K562 (cell line): ENCODE measurements around the gene TRIM33. TPM values are rescaled to one million over a fixed set of nuclear protein-coding genes. Genes with fewer than 3 reads are reported as not detected.
A peak's percentile ranks its signal among the peaks of the same experiment; 100 is the strongest.

Experiments
- BRD9 ChIP-seq: fragments of 450-650 bp; IDR thresholded peaks from 2 replicates; pipeline ENCODE4 v1.6.1; 2018; ENCODE audit warnings: low read depth; ENCODE audit not compliant: partially characterized antibody
- C11orf30 ChIP-seq: fragments of 450-650 bp; IDR thresholded peaks from 2 replicates; pipeline ENCODE4 v1.6.1; 2016; ENCODE audit warnings: low read depth, mild to moderate bottlenecking
- RBBP5 ChIP-seq: fragments of 200-600 bp; sonication (generic); IDR thresholded peaks from 2 replicates; pipeline ENCODE4 v1.6.1; 2012; ENCODE audit warnings: borderline replicate concordance, mild to moderate bottlenecking, low read length, control low read depth, inconsistent platforms; ENCODE audit not compliant: insufficient read depth, poor library complexity, severe bottlenecking
- XRCC5 ChIP-seq: fragments of 200-400 bp; formaldehyde crosslinking; IDR thresholded peaks from 2 replicates; pipeline ENCODE4 v1.6.1; 2017; ENCODE audit warnings: low read depth, mild to moderate bottlenecking, low read length
- ZNF644 ChIP-seq: fragments of 200-800 bp; sonication (Bioruptor generic); IDR thresholded peaks from 2 replicates; pipeline ENCODE4 v1.6.1; 2016; ENCODE audit warnings: low read depth, missing genetic modification characterization, missing compliant biosample characterization
- polyA plus RNA-seq, 8 experiments: library from polyadenylated mRNA; depleted of rRNA in 4 of 8; stranded (reverse) in 5 of 8; unstranded in 3 of 8; fragments of >200 nt; fragmentation: Nextera tagmentation in 2 of 8; fragmentation: Illumina TruSeq in 1 of 8; extraction: Ambion mirVana in 2 of 8; extraction: Trizol in 1 of 8; gene quantifications; 2 replicates each; pipeline versions ENCODE4 v1.2.1 to v1.2.3, GENCODE V29; 2011 to 2014; ENCODE audit warnings: inconsistent platforms in 1 of 8, missing spikeins in 1 of 8
- total RNA-seq, 7 experiments: library from RNA; depleted of rRNA in 6 of 7; stranded (reverse); fragments of >200 nt in 6 of 7; fragmentation: Illumina TruSeq in 2 of 7; extraction: Trizol in 2 of 7; gene quantifications; 2 replicates each; pipeline versions ENCODE4 v1.2.1 to v1.2.3, GENCODE V29; 2011 to 2021; ENCODE audit warnings: low replicate concordance in 1 of 7
- TF ChIP-seq, protein P1 (sequence below): fragments of 450-650 bp; IDR thresholded peaks from 2 replicates; pipeline ENCODE4 v1.6.1; 2018; ENCODE audit not compliant: partially characterized antibody
- TF ChIP-seq, protein P2 (sequence below): fragments of 450-650 bp; conservative IDR thresholded peaks from 2 replicates; pipeline ENCODE4 v1.6.1; 2016; ENCODE audit warnings: missing genetic modification characterization, low read depth, mild to moderate bottlenecking, control low read depth, missing compliant biosample characterization
- TF ChIP-seq, protein P3 (sequence below), 2 experiments: fragments of 200-800 bp in 1 of 2; sonication (Bioruptor generic) in 1 of 2; sonication (generic) in 1 of 2; formaldehyde crosslinking in 1 of 2; IDR thresholded peaks in 1 of 2; conservative IDR thresholded peaks in 1 of 2; 2 replicates each; pipeline versions ENCODE4 v1.5.0 to v1.6.1; 2016 to 2020; ENCODE audit warnings: missing compliant biosample characterization in 1 of 2, missing genetic modification characterization in 1 of 2, missing genetic modification reagents in 1 of 2
- TF ChIP-seq, protein P4 (sequence below): fragments of 450-650 bp; IDR thresholded peaks from 2 replicates; pipeline ENCODE4 v1.6.1; 2016; ENCODE audit warnings: antibody characterized with exemption
- TF ChIP-seq, protein P5 (sequence below): fragments of 150-350 bp; conservative IDR thresholded peaks from 2 replicates; pipeline ENCODE4 v1.6.1; 2014; ENCODE audit warnings: low read length
- TF ChIP-seq, protein P6 (sequence below): fragments of 250-450 bp; sonication (Bioruptor Pico); IDR thresholded peaks from 2 replicates; pipeline ENCODE4 v1.5.0; 2021; ENCODE audit warnings: mild to moderate bottlenecking, borderline replicate concordance

Gene TRIM33
- total and polyA plus RNA-seq, 9 of the 15 experiments (the other 6 are each of a cell fraction or from before 2014, with no cell fraction given): 9.3 to 58.4 (median 40.2) TPM

DNA sequence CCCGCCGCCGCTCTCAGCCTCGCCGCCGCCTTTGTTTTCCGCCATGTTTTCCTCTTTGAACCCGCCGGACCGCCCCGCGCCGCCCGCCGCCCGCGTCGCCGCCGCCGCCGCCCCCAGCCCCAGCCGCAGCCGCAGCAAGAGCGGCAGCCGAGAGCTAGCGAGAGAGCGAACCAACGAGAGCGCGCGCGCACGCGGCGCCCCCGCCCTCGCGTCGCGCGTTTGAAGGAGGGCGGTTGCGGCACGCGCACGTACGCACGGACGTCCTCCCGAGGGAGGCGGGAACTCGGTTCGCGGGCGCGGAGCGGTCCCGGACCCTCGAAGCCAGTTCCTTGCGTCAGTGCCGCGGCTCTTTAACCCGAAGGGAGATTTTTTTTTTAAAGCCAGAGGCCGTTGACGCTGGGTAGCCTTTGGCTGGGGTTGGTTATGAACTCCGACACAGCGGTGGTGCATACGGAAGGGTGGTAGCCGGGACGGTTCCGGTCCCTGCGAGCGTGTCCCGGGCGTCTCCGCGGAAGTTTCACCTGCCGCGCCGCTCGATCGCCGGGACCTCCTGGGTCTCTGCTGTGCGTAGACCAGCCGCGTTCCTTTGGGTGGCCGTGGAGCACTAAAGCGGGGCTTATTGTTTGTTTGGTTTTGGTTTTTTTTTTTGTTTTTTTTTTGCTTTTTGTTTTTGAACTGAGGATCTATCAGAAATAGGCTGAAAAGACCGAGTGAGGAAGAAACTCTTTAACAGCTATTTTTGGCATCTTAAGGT, at the start of gene TRIM33 (continued):
- TF ChIP-seq, protein P1, sequence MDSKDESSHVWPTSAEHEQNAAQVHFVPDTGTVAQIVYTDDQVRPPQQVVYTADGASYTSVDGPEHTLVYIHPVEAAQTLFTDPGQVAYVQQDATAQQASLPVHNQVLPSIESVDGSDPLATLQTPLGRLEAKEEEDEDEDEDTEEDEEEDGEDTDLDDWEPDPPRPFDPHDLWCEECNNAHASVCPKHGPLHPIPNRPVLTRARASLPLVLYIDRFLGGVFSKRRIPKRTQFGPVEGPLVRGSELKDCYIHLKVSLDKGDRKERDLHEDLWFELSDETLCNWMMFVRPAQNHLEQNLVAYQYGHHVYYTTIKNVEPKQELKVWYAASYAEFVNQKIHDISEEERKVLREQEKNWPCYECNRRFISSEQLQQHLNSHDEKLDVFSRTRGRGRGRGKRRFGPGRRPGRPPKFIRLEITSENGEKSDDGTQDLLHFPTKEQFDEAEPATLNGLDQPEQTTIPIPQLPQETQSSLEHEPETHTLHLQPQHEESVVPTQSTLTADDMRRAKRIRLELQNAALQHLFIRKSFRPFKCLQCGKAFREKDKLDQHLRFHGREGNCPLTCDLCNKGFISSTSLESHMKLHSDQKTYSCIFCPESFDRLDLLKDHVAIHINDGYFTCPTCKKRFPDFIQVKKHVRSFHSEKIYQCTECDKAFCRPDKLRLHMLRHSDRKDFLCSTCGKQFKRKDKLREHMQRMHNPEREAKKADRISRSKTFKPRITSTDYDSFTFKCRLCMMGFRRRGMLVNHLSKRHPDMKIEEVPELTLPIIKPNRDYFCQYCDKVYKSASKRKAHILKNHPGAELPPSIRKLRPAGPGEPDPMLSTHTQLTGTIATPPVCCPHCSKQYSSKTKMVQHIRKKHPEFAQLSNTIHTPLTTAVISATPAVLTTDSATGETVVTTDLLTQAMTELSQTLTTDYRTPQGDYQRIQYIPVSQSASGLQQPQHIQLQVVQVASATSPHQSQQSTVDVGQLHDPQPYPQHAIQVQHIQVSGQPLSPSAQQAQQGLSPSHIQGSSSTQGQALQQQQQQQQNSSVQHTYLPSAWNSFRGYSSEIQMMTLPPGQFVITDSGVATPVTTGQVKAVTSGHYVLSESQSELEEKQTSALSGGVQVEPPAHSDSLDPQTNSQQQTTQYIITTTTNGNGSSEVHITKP: no peak
- TF ChIP-seq, protein P2, sequence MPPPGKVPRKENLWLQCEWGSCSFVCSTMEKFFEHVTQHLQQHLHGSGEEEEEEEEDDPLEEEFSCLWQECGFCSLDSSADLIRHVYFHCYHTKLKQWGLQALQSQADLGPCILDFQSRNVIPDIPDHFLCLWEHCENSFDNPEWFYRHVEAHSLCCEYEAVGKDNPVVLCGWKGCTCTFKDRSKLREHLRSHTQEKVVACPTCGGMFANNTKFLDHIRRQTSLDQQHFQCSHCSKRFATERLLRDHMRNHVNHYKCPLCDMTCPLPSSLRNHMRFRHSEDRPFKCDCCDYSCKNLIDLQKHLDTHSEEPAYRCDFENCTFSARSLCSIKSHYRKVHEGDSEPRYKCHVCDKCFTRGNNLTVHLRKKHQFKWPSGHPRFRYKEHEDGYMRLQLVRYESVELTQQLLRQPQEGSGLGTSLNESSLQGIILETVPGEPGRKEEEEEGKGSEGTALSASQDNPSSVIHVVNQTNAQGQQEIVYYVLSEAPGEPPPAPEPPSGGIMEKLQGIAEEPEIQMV (tag): no peak
- TF ChIP-seq C11orf30: no peak
- TF ChIP-seq, protein P3, sequence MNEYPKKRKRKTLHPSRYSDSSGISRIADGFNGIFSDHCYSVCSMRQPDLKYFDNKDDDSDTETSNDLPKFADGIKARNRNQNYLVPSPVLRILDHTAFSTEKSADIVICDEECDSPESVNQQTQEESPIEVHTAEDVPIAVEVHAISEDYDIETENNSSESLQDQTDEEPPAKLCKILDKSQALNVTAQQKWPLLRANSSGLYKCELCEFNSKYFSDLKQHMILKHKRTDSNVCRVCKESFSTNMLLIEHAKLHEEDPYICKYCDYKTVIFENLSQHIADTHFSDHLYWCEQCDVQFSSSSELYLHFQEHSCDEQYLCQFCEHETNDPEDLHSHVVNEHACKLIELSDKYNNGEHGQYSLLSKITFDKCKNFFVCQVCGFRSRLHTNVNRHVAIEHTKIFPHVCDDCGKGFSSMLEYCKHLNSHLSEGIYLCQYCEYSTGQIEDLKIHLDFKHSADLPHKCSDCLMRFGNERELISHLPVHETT (CRISPR knock-in tag; conservative IDR thresholded peaks at IDR 0.05 in 1 of 2, IDR thresholded peaks at IDR 0.05 in 1 of 2): peak in 1 of 2 experiments; percentile 92; a peak in 2 of 4 replicates
- TF ChIP-seq, protein P4, sequence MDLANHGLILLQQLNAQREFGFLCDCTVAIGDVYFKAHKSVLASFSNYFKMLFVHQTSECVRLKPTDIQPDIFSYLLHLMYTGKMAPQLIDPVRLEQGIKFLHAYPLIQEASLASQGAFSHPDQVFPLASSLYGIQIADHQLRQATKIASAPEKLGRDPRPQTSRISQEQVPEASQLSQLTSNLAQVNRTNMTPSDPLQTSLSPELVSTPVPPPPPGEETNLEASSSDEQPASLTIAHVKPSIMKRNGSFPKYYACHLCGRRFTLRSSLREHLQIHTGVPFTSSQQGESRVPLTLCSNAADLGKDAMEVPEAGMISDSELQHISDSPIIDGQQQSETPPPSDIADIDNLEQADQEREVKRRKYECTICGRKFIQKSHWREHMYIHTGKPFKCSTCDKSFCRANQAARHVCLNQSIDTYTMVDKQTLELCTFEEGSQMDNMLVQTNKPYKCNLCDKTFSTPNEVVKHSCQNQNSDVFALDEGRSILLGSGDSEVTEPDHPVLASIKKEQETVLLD: peak; percentile 97
- TF ChIP-seq, protein P5, sequence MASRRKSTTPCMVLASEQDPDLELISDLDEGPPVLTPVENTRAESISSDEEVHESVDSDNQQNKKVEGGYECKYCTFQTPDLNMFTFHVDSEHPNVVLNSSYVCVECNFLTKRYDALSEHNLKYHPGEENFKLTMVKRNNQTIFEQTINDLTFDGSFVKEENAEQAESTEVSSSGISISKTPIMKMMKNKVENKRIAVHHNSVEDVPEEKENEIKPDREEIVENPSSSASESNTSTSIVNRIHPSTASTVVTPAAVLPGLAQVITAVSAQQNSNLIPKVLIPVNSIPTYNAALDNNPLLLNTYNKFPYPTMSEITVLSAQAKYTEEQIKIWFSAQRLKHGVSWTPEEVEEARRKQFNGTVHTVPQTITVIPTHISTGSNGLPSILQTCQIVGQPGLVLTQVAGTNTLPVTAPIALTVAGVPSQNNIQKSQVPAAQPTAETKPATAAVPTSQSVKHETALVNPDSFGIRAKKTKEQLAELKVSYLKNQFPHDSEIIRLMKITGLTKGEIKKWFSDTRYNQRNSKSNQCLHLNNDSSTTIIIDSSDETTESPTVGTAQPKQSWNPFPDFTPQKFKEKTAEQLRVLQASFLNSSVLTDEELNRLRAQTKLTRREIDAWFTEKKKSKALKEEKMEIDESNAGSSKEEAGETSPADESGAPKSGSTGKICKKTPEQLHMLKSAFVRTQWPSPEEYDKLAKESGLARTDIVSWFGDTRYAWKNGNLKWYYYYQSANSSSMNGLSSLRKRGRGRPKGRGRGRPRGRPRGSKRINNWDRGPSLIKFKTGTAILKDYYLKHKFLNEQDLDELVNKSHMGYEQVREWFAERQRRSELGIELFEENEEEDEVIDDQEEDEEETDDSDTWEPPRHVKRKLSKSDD: no peak
- TF ChIP-seq ZNF644 (tag): 0 out of 2 replicates have a peak, but pooled peaks have one; percentile 44
- TF ChIP-seq XRCC5: no peak
- peak; percentile 22 for TF ChIP-seq BRD9
- TF ChIP-seq, protein P6, sequence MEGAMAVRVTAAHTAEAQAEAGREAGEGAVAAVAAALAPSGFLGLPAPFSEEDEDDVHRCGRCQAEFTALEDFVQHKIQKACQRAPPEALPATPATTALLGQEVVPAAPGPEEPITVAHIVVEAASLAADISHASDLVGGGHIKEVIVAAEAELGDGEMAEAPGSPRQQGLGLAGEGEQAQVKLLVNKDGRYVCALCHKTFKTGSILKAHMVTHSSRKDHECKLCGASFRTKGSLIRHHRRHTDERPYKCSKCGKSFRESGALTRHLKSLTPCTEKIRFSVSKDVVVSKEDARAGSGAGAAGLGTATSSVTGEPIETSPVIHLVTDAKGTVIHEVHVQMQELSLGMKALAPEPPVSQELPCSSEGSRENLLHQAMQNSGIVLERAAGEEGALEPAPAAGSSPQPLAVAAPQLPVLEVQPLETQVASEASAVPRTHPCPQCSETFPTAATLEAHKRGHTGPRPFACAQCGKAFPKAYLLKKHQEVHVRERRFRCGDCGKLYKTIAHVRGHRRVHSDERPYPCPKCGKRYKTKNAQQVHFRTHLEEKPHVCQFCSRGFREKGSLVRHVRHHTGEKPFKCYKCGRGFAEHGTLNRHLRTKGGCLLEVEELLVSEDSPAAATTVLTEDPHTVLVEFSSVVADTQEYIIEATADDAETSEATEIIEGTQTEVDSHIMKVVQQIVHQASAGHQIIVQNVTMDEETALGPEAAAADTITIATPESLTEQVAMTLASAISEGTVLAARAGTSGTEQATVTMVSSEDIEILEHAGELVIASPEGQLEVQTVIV (CRISPR knock-in tag): no peak
- peak; percentile 32 for TF ChIP-seq RBBP5
